BJ (cell line): ENCODE data around the gene VPS26C. TPM values are rescaled to one million over a fixed set of nuclear protein-coding genes. Genes with fewer than 3 reads are reported as not detected.
"Not testable (repeated sequence)": the region's sequence is repeated elsewhere in the genome, so short reads cannot be mapped to it uniquely, and the experiment has no call there.

Experiments
- CTCF ChIA-PET: fragments of 350-600 bp; formaldehyde crosslinking; extraction: SDS; loops from one replicate; lab custom pipeline; 2021; ENCODE audit warnings: antibody characterized with exemption, inconsistent platforms; lab: Yijun Ruan, JAX
- POLR2A ChIA-PET: fragments of 300-600 bp; sonication (Branson Sonifier 250); formaldehyde crosslinking; extraction: SDS; loops from one replicate; lab custom pipeline; 2021; ENCODE audit warnings: antibody characterized with exemption; lab: Charles Lee
- DNase-seq: peaks from one replicate; pipeline ENCODE4 v3.0.0-alpha.2; 2011; ENCODE audit warnings: low read depth
- H3K27me3 ChIP-seq: 2 replicates; pipeline ENCODE4 v1.6.0; 2011; ENCODE audit warnings: low read length; ENCODE audit not compliant: control insufficient read depth, insufficient read depth
- H3K36me3 ChIP-seq: 2 replicates; pipeline ENCODE4 v1.5.1; 2011; ENCODE audit warnings: low read length; ENCODE audit not compliant: control insufficient read depth, insufficient read depth
- H3K4me3 ChIP-seq: 2 replicates; pipeline ENCODE4 v1.5.1; 2011; ENCODE audit warnings: low read depth, mild to moderate bottlenecking, control low read depth, low read length
- CTCF ChIP-seq: IDR thresholded peaks from 2 replicates; pipeline ENCODE4 v1.5.1; 2011; ENCODE audit warnings: low read depth, mild to moderate bottlenecking, control low read depth, inconsistent platforms, low read length, moderate library complexity; ENCODE audit not compliant: insufficient read depth
- polyA minus RNA-seq: library from RNA; depleted of rRNA, polyadenylated mRNA; stranded (reverse); fragments of >200 nt; gene quantifications from 2 replicates; pipeline ENCODE4 v1.2.3, GENCODE V29; 2011; rRNA and poly(A)+ RNA removed
- polyA plus RNA-seq: library from polyadenylated mRNA; depleted of rRNA; stranded (reverse); fragments of >200 nt; gene quantifications from 2 replicates; pipeline ENCODE4 v1.2.3, GENCODE V29; 2011; rRNA removed

Gene VPS26C
- 63.3 and 64.5 TPM in 2 replicates for polyA plus RNA-seq
- polyA minus RNA-seq: 38.7 and 41.6 TPM in 2 replicates

- CTCF ChIA-PET: interaction anchor here (0.6 to 1.0 kb wide), 2 partner anchors 9 to 10 kb away, joined by 3 to 4 read pairs; no protein-coding TSS in a partner anchor
- TF ChIP-seq CTCF: no peak
- Histone ChIP-seq H3K36me3 (no peaks in the 10 kb centered on the region), H3K27me3 (no peaks in the 10 kb centered on the region), H3K4me3 (peak within 1 kb of the TSS; percentile 88)
- peak; percentile 99 for DNase-seq
- POLR2A ChIA-PET: interaction anchor here (0.9 to 1.2 kb wide), 2 partner anchors 99 to 142 kb away, joined by 3 to 5 read pairs; no protein-coding TSS in a partner anchor
Measured at GRCh38 chr21:37267269-37268185, at the start of gene VPS26C. Gene VPS26C, minus strand, starts transcription at chr21:37267334. Its CDS starts 40 bp downstream, at chr21:37267294.

- POLR2A ChIA-PET, H3K27me3 ChIP-seq, CTCF ChIA-PET, H3K4me3 ChIP-seq, H3K36me3 ChIP-seq, DNase-seq: not testable (repeated sequence)
Measured at GRCh38 chr21:37316072-37316471, 48.9 kb upstream of the VPS26C start.

GRCh38 chr21:37300114-37300751 is 33.1 kb upstream of the VPS26C start:
- H3K4me3 ChIP-seq: no peak overlapping the region
- CTCF ChIA-PET: no interaction called here
- POLR2A ChIA-PET: no interaction called here
- H3K27me3 ChIP-seq: no peaks in the 10 kb centered on the region; the same call in 1 of the 2 replicates
- no peak for TF ChIP-seq CTCF
- H3K36me3 ChIP-seq: no peaks in the 10 kb centered on the region
- DNase-seq: no peak

GRCh38 chr21:37297364-37297763 is 30.2 kb upstream of the VPS26C start:
- Histone ChIP-seq H3K4me3 (no peak overlapping the region), H3K36me3 (no peaks in the 10 kb centered on the region), H3K27me3 (no peaks in the 10 kb centered on the region)
- TF ChIP-seq CTCF: no peak
- ChIA-PET CTCF (no interaction called here), POLR2A (no interaction called here)
- no peak for DNase-seq

DNA sequence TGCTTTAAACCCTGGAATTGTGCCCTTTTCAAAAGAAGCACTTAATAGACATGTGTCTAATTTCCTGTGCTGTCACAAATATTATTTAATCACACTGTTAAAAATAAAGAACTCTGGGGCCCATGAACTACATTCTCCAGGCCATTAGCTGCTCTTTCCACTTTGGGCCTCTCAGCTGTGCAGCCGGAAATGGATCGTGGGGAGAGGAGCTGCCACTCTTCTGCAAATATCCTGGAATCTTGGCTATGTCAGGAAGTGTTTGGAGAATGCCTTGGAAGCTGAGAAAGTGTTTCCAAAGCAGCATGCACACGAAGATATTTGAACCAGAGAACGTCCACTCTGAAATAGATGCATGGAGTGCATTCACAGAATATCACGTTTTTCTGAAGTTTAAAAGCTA is 27.5 kb upstream of the VPS26C start:
- TF ChIP-seq CTCF: no peak
- POLR2A ChIA-PET: no interaction called here

More for the DNA sequence above, 27.5 kb upstream of the VPS26C start:
- DNase-seq: no peak
- Histone ChIP-seq H3K36me3 (no peaks in the 10 kb centered on the region), H3K27me3 (no peaks in the 10 kb centered on the region), H3K4me3 (no peak overlapping the region)
- CTCF ChIA-PET: no interaction called here
